ENCODE data around the gene RASSF5.
"Not testable (repeated sequence)": the region's sequence is repeated elsewhere in the genome, so short reads cannot be mapped to it uniquely, and the experiment has no call there.

RASSF5 gene

GRCh38 chr1:206591226-206591625 lies 83.9 kb downstream of the RASSF5 start:
- no peak for DNase-seq

GRCh38 chr1:206591696-206592095 lies 84.4 kb downstream of the RASSF5 start:
- no peak for DNase-seq

DNA sequence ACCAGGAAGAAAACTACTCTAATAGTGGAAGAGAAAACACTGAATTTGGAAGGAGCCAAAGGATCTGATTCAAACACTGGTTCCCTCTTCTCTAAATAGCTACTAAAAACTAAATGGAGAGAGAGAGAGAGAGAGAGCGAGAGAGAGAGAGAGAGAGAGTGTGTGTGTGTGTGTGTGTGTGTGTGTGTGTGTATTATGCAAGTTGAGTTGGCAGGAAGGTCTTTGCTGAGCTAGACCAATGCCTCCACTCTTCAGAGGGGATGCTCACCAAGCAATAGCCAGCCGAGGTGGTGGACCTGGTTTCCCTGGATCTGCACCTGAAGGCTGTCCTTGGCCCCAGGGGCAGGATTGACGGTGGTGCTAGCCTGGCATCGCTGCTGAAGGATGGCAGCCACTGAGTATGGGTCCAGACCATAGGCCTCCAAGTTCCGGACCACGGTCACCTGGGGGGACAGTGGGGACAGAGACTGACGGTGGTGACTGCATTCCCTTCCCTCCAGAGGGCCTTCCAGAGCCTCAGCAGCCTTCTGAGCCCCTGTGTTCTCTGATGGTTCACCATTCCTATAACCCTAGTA lies 86.1 kb downstream of the RASSF5 start:
- no peak for DNase-seq

GRCh38 chr1:206595581-206596318 lies 88.4 kb downstream of the RASSF5 start:
- DNase-seq: no peak

DNA sequence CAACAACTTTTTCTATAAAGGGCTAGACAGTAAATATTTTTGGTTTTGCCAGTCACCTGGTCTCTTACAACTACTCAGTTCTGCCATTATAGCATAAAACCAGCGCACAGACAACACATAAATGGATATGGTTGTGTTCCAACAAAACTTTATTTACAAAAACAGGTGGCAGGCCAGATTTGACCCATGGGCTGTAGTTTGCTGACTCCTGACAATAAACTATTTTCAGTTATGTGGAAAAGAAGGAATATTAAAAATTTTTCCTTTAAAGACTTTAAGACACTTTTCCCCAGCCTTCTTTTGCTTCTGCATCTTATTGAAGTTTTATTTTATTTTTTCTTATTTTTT lies 89.0 kb downstream of the RASSF5 start:
- DNase-seq: no peak

DNA sequence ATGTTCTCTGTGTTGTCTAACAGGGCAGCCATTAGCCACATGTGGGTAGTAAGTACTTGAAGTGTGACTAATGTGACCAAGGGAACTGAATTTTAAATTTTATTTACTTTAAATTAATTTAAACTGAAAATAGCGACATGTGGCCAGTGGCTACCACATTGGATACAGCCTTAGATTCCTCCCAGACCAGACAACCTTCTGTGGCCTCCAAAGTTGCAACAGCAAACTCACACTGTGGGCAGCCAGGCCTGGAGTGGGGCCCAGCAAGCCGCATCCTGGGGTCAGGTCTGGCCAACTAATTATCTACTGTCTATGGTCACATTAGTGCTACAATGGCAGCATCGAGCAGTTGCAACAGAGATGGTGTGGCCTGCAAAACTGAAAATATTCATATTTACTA lies 93.2 kb downstream of the RASSF5 start:
- DNase-seq: no peak

GRCh38 chr1:206604861-206605260 lies 97.5 kb downstream of the RASSF5 start:
- DNase-seq: no peak

DNA sequence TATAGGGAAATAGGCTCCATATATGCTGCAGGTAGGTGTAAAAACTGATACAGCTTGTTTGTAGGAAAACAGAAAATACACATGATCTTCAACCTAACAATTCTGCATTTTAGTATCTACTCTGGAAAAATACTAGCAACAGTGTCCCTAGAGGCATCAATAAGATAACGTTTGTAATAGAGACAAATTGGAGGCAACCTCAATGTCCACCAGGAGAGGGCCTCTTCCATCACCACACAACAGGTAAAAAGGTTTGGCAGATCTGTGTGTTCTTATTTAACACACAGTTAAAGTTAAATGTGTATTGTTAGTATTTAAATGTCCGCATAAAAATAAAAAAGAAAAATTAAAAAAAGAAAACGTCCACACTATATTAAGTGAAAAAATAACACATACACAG lies 99.5 kb downstream of the RASSF5 start:
- peak; percentile 47 for DNase-seq

DNA sequence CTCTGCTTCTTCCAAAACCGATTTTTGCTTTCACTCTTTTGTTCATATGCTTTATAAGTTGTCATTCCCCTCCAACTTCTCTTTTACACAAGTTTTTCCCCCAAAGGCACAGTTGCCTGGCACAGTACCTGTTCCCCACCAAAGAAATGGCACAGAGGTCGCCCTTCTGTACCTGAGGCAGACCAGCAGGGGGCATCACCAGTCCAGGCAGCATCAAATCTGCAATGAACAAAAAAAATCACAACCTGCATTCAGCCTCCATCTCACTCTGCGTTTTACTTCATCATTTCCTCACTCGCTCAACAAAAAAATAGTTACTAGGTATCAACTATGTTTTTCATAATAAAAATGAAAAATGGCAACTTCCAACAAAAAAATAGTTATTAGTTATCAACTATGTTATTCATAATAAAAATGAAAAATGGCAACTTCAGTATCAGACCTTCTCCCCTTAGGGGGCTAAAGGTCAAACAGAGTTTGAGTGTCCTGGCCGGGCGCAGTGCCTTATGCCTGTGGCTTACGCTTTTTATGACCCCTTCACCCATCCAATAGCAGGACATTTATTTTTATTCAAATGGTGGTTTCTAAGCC lies 100.9 kb downstream of the RASSF5 start:
- peak; percentile 31 for DNase-seq

GRCh38 chr1:206609229-206609991 lies 102.1 kb downstream of the RASSF5 start:
- DNase-seq: no peak

DNA sequence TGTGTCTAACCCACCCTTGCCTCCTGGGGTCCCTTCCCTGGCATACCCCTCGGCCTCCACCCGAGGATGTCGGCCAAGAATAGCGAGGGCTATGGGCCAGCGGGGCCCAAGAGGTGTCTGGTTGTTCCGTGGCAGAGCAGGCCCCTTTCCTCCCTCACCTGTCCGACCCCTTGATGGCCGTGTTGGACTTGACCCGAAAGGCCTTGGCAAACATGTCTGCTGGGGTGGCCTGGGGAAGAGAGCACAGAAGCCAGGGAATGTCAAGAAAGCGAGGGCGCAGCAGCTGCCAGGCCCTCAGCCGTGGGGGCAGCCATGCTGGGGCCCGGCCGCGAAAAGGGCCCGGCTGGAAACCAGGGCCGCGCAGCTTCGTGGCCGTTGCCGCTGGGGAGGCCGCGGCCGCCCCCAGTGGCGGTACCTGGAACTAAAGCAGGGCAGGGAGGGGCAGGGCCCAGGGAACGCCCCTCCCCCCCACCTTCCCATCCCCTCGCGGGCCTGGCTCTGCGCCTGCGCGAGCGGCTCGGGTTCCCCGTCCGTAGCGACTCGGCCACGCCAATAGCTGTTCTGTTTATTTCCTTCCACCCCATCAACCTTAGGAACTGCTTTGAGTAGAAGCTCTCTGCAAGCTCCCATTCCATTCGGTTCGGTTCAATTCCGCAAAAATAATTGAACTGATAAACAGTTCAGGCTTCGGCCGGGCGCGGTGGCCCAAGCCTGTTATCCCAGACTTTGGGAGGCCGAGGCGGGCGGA lies 105.0 kb downstream of the RASSF5 start, which contains the start of gene EIF2D:
Gene EIF2D (minus strand): TSS at position 337 of the 748 bp plus-strand sequence. CDS start 123 bp downstream, at position 214.
- DNase-seq: peak; percentile 88

DNA sequence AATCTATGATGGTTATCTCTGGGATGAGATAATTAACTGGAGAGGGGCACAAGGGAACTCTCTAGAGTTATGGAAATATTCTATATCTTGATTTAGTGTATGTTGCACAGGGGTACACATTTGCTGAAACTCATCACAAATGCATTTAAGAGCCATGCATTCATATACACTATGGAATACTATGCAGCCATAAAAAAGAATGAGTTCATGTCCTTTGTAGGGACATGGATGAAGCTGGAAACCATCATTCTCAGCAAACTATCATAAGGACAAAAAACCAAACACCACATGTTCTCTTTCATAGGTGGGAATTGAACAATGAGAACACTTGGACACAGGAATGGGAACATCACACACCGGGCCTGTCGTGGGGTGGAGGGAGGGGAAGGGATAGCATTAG lies 119.1 kb downstream of the RASSF5 start:
- DNase-seq: not testable (repeated sequence)

DNA sequence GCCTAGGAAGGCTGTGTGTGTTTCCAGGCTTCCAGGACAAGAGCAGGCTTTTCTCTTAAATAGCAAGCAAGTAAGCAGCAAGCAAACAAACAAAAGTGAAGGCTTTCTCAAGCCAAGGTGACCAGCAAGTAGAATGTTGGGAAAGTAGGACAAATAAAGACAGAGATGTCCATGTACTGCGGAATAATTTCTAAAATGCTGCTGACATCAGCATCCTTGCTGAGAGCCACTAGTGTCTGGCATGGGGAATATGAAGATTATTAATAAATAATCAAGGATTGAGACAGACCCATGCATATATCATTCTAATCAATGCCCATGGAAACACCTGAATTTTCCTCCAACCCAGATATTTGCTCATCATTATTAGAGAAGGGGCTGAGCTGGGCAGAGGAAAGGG lies 121.6 kb downstream of the RASSF5 start:
- DNase-seq: no peak

DNA sequence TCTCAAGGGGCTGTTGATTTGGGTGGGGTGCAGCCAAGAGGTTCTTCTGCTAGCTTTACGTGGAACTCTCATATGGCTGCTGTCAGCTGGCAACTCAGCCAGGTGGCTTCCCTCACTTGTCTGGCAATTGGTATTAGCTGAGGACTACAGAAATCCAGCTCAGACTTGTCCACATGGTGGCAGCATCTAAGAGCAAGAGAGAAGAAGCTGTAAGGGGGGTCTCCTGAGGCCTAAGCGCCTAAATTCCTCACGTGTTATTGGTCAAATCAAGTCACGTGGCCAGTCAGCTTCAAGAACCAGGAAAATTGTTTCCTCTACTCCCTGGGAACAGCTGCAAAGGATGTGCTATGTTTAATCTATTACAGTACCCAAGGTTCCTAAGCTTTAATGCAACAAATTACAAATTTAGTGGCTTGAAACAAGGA lies 123.8 kb downstream of the RASSF5 start:
- DNase-seq: peak; percentile 88

DNA sequence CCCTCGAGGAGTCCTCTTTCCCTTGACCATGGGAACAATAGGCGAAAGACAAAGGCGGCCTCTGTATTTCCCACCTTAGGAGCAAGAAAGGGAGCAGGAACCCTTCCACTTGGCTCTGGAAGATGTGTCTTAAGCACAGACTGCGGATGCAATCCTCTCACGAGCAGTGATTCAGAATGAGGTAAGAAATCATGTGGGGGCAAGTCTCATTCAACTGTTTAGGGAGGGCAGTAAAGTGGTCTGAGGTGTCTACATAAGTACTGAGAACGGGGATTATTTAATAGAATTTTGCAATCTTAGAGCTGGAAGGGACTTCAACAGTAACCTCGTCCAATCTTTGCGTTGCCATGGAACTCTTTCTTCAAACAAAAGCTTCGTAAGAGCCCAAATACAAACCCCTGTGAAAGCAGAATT lies 126.4 kb downstream of the RASSF5 start:
- DNase-seq: no peak

GRCh38 chr1:206634365-206635079 lies 127.2 kb downstream of the RASSF5 start:
- DNase-seq: peak; percentile 82

GRCh38 chr1:206635080-206635977 lies 128.0 kb downstream of the RASSF5 start, which contains the start of gene DYRK3:
Gene DYRK3, plus strand, starts transcription at chr1:206635536. Its CDS starts 168 bp downstream, at chr1:206635704.
- peak; percentile 88 for DNase-seq

GRCh38 chr1:206635978-206636345 lies 128.6 kb downstream of the RASSF5 start:
- peak; percentile 43 for DNase-seq

DNA sequence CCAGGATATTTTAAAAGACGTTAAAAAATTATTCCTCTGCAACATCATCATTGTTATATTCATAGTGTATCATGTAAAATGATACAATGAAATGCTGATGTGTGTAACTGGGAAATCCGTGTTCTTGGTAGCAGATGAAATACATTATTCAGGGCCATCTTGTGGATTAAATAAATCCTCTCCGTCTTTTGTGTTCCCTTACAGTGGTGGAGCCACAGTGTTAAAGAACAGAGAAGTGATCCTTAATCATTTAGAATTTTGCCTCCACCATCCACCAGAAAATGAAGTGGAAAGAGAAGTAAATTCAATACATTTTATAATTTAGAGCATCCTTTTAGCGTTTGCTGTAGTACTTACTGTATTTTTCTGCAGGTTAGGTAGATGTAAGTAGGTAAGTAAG lies 129.3 kb downstream of the RASSF5 start:
- no peak for DNase-seq

GRCh38 chr1:206637605-206638004 lies 130.3 kb downstream of the RASSF5 start:
- no peak for DNase-seq

Measured in NCI-H1694 treated with DMSO at 0.1 percent for 48 hours (cell line).